Renal cortex interstitium (tissue), 15 donors: ENCODE measurements around the gene LRRC36. TPM values are rescaled to one million over a fixed set of nuclear protein-coding genes. Genes with fewer than 3 reads are reported as not detected.
A peak's percentile ranks its signal among the peaks of the same experiment; 100 is the strongest.

Experiments used
- DNase-seq, 11 donors: peaks; one replicate each; pipeline ENCODE4 v3.0.0-alpha.2; 2013; ENCODE audit warnings: low read depth in 9 of 11, low spot score in 4 of 11; ENCODE audit errors: extremely low read depth in 1 of 11
- long read RNA-seq, 16 experiments: transcript quantifications; one replicate each; lab custom pipeline, GENCODE V29; 2026
- polyA plus RNA-seq, 3 donors: library from polyadenylated mRNA; unstranded; fragments of 120-200 nt; gene quantifications; one replicate each; pipeline ENCODE4 v1.2.1, GENCODE V29; 2013; ENCODE audit not compliant: insufficient read length in 3 of 3

LRRC36 gene, protein sequence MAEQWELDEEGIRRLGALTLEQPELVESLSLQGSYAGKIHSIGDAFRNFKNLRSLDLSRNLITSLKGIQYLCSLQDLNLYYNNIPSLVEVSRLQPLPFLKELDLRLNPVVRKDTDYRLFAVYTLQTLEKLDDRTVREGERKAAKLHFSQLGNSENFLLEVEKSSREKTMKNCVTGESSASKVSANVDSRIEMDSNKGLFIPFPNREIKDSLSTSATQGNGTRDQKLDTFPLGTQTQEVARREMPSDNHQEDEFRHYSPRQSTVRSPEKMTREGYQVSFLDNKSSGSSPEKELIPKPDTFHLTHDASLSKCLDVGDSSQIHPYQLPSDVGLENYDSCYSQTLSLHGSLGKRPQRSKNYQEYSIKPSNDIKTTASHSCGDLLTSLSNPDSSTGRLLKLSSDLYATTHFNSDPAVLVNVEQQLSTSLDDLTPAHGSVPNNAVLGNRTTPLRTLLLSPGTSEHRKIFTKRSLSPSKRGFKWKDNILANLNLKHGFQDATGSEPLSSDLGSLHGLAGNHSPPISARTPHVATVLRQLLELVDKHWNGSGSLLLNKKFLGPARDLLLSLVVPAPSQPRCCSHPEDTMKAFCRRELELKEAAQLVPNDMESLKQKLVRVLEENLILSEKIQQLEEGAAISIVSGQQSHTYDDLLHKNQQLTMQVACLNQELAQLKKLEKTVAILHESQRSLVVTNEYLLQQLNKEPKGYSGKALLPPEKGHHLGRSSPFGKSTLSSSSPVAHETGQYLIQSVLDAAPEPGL
- polyA plus RNA-seq = 10 to 100 TPM in 1 of 3 donors, 1 to 10 TPM in 2; 3.2 to 11.5 (median 4.6) TPM
- long read RNA-seq, donor 1 = 0 reads
- long read RNA-seq, donor 2 = 0 reads
- long read RNA-seq, donor 3 = 0 reads
- long read RNA-seq, donor 4 = 0 reads
- long read RNA-seq, donor 5 = 0 reads
- long read RNA-seq, donor 6 = 0 reads
- long read RNA-seq, donor 7 = 0 reads
- long read RNA-seq, donor 8 = 0 reads
- long read RNA-seq, donor 9 = 0 reads
- long read RNA-seq, donor 10 = 0 reads
- long read RNA-seq, donor 11 = 0 reads
- long read RNA-seq, donor 12 = 0 reads
- long read RNA-seq, donor 13 = 0 reads
- long read RNA-seq, donor 14 = 0 reads
- long read RNA-seq, donor 15 = 0 reads
- long read RNA-seq, donor 16 = 0 reads

DNA sequence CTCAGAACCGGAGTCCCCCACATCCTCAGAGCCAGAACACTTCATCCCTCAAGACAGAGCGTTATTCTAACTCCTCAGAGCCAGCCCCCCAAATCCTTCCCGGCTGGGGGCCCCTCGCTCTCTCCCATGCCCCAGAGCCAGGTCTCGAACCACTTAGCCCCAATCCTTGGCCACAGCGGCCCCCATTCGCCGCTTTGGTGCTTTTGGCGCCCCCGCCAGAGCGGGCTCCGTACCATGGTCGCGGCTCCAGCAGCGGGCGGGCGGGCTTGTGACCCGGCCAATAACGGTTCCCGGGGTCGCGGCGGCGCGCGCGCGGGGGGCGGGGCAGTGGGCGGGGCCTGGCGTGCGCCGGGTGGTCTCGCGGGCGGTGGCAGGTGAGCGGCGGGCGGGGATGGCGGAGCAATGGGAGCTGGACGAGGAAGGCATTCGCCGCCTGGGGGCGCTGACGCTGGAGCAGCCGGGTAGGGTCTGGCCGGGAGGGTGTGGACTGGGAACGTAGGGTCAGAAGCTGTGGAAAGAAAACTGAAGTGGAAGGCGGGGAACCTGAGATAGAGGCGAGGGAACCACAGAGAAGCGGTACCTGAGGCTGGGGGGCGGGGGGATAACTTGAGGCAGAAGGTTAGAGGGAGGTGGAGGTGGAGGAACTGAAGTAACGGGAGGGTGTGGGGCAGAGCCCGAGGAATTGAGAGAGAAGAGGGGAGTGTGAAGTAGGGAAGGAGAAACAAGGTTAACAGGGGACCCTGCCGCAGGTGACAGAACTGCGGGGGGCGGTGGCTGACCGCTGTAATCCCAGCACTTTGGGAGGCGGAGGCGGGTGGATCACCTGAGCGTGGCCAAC lies at the start of gene LRRC36, which contains the start of gene KCTD19:
Gene LRRC36, plus strand, starts transcription at position 344 of the 838 bp plus-strand sequence. Its CDS starts 48 bp downstream, at position 392.
Gene KCTD19, minus strand, starts transcription at position 270 of the 838 bp plus-strand sequence. Its CDS starts 34 bp downstream, at position 236.
- DNase-seq = peak in 10 of 11 donors; percentile 47 to 76 (median 58)

DNA sequence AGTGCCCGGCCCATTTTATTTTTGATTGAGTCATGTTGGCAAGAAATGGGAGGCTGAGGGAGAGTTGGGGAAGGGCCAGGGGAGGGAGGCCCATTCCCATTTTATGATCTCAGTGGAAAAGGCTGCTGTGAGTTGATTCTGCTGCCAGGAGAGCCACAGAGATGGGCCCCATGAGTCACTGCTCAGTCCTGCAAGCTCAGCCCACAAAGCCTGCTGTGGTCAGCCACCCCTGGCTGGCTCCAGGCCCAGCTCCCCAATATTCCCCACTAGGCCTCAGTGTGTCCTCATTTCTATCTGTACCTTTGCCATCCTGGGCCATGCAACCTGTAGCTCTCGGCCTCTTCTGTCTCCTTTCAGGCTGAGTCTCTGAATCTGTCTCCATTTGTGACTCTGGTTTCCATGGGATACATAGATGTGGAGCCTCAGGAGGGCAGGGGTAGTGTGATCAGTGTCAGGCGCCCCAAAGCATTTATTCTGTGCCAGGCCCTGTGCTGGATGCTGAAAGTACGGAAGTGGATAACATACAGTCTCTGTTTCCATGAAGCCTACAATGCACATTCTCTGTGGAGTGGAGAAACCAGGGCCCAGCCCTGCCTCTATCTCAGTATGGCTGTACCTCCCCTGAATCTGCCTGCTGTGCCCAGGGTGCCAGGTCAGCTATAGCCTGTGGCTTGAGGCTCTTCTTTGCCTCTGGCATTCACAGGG lies 49.2 kb upstream of the LRRC36 start:
- no peak for DNase-seq

DNA sequence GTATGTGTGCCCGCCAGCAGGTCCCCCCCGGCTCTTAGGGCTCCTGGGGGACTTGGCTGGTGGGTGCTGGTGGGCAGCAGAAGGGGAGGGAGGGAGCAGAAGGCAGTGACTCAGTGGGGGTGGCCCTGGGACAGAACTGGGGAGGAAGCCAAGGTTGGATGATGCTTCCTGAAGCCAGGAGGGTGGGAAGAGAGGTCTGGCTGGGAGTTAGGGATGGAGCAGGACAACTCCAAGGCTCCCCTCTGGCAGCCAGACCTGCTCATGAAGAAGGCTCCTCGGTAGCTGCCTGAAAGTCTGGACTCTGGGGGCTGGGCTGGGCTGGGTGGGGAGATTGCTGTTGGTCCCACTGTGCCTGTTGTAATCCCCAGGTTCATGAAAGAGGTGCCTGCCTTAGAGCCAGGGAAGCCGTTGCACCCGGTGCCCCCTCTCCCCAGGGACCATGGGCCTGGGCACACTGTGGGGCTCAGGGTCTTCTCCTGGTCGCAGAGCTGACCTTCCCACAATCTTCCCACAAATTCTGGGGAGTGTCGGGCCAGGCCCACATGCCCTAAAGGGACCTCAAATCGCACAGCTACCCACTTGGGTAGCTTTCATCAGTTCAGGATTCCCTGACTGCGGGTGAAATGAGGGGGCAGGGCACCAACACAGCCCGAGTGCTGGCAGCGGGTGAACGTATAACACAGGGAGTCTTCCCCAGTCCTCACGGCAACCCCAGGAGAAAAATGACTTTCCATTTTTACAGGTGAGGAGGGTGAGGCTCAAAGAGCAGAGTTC lies 48.4 kb upstream of the LRRC36 start:
- DNase-seq = no peak

DNA sequence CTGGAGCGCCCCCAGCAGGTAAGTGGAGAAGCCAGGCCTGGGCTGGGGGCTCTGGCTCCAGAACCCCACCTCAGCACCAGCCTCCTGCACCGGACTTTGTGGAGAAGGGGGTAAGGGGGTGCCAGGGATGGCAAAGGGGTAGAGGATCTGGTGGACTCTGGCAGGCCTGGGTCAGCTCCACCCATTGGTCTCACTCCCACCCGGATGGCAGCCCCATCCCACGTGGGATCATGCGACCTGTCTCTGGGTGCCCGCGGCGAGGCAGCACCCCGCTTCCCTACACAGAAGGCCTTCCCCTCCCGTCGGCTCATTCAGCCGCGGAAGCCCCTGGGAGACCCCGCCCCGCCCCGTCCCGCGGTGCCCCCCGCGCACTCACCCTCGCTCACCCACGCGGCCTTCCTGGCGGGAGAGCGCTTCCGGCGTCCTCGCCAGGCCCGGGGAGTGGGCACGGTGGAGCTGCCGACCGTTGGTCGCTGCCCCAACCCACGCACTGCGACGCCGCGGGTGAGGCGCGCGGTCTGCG lies 47.8 kb upstream of the LRRC36 start:
- peak in 1 of 11 donors; percentile 19 for DNase-seq

DNA sequence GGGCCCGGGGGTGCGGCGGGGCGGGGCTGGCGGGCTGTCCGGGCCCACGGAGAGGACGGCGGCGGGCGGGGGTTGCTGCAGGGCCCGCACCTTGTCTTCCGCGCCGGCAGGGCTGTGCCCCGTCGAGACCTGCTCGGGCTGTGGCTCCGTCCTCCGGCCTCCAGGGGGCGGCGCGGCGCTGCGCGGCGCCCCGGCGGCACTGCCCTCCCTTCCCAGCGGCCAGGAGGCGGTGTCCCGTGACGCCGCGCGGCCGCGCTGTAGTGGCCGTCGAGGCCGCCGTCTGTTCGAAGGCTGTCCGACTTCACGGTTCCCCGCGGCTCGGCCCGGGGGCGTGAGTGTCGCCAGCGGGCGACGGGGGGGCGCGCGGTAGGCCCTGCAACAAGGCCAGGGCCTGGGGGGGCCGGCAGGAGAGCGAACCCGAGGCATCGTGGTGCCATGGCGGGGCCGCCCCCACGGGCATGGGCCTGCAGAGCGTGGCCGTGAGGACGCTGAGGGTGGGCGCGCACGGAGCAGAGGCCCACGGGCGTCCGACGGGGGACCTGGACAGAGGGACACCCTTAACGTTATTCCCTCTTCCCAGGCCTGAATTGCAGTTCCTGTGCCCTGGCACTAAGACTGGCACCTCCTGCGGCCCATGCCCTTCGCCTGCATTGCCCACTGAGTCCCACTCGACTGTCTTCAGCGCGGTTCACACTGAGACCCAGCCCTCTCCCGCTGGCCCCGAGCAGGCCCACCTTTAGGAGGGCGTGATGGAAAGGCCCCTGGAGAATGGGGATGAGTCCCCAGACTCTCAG lies 47.1 kb upstream of the LRRC36 start, which contains the start of gene PLEKHG4:
Gene PLEKHG4, plus strand, starts transcription at position 237 of the 794 bp plus-strand sequence. Its CDS starts 513 bp downstream, at position 750.
- peak; percentile 31 to 74 (median 64) for DNase-seq

DNA sequence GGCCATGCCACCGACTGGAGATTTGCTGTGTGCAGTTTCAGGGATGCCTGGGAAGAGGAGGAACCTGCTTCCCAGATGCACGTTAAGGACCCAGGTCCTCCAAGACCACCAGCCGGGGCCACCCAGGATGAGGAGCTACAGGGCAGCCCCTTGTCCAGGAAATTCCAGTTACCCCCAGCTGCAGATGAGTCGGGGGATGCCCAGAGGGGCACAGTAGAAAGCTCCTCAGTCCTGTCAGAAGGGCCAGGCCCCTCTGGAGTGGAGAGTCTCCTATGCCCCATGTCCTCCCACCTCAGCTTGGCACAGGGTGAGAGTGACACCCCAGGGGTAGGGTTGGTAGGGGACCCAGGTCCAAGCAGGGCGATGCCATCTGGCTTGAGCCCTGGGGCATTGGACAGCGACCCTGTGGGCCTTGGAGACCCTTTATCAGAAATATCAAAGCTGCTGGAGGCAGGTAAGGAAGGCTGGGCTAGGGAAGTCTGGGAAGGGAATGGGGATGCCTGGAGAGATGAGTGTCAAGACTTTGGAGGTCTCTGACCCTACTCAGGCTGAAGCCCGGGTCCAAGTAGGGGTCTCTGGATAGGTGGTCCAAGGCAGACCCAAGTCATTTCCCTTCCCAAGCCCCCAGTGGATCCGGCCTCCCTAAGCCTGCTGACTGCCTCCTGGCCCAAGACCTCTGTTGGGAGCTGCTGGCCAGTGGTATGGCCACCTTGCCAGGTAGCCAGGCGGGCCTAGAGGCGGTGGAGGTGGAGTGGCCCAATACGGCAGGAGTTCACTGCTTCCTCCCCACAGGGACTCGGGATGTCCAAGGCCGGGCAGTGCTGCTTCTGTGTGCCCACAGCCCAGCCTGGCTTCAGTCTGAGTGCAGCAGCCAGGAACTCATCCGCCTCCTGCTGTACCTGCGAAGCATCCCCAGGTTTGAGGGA lies 46.3 kb upstream of the LRRC36 start:
- DNase-seq = no peak

DNA sequence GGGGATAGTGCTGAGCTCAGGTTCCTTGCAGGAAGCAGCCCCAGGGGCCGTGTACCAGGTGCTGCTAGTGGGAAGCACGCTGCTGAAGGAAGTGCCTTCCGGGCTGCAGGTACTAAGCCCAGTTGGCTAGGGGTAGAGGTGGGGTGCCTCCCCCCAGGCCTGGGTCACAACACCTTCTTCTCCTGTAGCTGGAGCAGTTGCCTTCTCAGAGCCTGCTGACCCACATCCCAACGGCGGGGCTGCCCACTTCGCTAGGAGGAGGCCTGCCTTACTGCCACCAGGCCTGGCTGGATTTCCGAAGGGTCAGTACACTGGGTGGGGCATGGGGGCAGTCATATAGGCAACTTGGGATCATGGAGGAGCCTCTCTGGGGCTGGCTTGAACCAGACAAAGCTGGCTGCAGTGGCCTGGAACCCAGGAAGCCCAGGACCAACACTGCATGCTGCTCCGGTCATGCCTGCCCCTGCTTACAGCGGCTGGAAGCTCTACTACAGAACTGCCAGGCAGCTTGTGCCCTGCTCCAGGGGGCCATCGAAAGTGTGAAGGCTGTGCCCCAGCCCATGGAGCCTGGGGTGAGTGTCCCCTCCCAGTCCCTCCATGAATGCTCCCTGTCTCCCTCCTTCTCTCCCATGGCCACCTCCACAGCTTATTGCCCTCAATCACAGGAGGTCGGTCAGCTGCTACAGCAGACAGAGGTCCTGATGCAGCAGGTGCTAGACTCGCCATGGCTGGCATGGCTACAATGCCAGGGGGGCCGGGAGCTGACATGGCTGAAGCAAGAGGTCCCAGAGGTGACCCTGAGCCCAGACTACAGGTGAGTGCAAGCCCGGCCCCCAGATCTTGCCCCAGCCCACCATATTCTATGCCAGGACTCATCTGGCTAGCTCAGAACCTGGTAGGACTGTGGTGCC lies 44.8 kb upstream of the LRRC36 start:
- DNase-seq = no peak

DNA sequence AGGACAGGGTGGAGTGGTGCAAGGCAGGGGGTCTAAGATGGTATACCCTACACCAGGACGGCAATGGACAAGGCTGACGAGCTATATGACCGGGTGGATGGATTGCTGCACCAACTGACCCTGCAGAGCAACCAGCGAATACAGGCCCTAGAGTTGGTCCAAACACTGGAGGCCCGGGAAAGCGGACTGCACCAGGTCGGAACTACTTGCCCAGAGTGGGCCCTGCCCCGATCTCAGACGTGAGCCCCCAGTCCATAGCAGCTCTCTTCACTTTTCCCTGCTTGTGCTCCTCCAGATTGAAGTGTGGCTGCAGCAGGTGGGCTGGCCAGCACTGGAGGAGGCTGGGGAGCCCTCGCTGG lies 44.2 kb upstream of the LRRC36 start:
- DNase-seq = no peak

DNA sequence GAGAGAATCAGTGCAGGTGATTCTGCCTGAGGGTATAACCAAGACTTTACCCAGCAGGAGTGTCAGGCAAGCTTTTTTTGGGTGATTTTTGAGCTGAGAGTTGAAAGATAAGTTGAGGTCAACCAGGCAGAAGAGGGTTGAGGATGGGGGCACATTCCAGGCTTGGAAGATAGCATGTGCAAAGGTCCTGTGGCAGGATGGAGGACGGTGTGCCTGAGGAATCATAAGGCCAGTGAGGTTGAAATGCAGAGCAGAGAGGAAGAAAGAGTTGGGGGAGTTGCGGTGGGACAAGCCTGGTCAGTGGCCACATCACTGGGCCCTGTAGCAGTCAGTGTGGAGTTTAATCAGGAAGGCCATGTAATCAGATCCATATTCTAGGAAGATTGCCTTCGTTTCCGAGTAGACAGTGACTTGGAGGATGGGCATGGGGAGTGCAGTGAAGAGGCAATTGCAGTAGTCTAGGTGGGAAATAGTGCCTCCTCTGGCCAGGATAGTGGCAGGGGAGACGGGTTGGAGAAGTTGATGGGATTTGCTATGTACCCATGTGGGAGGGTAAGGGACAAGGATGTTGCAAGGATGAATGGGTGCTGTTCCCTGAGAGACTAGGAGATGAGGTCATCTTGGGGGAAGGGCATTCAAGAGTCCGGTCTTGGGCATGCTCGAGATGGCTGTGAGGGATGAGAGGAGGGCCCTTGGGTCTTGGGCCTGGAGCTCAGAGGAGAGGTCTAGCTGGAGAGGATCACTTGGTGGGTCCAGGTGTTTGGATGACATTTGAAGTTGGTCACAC lies 43.4 kb upstream of the LRRC36 start:
- no peak for DNase-seq

DNA sequence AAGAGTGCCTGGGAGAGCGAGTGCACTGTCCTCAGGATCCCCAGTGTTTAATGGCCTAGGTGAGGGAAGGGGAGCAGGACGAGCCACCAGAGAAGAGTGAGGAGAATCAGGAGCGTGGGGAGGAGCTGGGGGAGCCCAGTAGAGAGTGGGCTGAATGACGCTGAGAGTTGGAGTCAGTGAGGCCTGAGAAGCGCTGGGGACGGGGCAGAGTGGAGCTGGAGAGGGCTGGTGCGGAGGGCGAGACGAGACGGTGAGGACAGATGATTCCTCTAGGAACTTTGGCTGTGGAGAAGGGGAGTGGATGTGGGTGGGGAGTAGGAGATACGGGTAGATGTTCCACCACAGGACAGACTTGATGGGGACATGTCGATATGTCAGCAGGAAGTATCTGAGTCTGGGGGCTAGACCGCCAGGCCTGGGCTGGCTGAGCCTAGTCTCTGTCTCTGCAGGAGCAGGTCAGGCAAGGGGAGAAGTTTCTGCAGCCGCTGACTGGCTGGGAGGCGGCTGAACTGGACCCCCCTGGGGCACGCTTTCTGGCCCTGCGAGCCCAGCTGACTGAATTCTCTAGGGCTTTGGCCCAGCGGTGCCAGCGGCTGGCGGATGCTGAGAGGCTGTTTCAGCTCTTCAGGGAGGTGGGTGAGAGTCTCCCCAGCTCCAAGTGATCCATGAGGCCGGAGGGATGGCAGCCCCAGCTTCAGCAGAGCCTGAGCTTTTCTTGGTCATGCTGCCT lies 42.6 kb upstream of the LRRC36 start:
- no peak for DNase-seq

DNA sequence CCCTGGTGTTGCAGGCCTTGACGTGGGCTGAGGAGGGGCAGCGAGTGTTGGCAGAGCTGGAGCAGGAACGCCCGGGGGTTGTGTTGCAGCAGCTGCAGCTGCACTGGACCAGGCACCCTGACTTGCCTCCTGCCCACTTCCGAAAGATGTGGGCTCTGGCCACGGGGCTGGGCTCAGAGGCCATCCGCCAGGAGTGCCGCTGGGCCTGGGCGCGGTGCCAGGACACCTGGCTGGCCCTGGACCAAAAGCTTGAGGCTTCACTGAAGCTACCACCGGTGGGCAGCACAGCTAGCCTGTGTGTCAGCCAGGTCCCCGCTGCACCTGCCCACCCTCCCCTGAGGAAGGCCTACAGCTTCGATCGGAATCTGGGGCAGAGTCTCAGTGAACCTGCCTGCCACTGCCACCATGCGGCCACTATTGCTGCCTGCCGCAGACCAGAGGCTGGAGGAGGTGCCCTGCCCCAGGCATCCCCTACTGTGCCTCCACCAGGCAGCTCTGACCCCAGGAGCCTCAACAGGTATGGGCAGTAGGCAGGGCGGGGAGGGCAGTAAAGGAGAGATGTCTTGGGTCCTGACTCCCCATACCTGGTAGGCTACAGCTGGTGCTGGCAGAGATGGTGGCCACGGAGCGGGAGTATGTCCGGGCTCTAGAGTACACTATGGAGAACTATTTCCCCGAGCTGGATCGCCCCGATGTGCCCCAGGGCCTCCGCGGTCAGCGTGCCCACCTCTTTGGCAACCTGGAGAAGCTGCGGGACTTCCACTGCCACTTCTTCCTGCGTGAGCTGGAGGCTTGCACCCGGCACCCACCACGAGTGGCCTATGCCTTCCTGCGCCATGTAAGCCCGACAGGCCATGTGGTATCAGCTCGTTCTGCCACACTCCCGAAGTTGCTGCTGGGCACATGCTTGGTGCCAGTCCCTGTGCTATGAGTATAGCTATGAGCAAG lies 41.6 kb upstream of the LRRC36 start:
- peak in 3 of 11 donors; percentile 22 to 27 (median 26) for DNase-seq
